NCI-H1930 (cell line): ENCODE results near the gene RFNG.

Source experiments
- DNase-seq, 2 experiments: peaks; one replicate each; lab custom pipeline; 2025; lab: John Stamatoyannopoulos, UW

The RFNG gene

GRCh38 chr17:82077617-82078358 lies 26.2 kb upstream of the RFNG start:
- no peak for DNase-seq

DNA sequence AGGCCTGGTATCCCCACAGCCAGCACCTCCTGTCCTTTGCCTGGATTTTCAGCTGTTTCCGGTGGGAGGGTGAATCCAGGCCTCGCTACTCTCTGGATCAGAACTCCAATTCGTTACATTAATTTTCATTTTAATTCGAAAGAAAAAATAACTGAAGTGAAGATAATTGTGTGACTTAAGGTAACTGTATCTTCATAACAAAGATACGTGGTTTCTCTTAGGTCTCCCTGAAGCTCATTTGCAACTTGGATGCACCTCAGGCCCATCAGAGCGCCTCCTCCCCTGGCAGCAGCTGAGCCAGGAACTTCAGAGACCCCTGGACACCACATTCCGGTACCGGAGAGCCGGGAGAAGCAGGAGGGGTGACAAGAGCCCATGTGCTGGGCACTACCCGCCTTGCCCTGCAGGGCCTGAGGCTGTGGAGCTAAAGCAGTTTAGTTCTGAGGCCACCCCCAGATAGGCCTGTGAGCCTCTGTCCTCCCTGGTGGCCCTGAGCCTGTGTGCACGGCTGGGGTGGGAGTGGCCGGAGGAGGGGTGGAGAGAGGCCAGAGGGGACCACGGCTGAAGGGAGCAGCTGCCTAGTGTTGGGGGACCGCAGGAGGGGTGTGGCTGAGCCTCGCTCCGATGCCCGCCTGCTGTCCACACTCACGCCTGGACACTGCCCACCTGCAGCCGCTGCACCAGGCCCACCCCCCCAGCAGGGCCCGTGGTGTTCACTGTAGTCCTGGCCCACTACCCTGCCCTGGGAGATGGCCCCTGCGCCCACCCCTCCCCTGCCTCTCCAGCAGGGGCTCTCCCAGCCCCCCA lies 25.4 kb upstream of the RFNG start:
- DNase-seq: no peak

GRCh38 chr17:82076018-82076784 lies 24.6 kb upstream of the RFNG start:
- DNase-seq: no peak

GRCh38 chr17:82073446-82073845 lies 21.8 kb upstream of the RFNG start:
- no peak for DNase-seq

DNA sequence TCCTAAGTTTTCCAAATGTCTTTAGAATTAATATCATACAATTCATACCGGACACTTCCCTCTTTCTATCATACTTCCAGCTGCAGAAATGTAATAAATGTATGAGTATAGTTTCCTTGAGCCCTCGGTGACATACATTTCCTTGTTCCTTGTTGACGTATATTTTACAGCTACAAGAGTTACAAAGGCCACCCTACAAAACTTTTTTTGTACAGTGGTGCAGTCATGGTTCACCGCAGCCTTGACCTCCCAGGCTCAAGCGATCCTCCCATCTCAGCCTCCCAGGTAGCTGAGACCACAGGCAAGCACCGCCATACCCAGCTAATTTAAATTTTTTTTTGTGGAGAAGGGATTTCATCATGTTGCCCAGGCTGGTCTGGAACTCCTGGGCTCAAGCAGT lies 21.2 kb upstream of the RFNG start:
- no peak for DNase-seq

DNA sequence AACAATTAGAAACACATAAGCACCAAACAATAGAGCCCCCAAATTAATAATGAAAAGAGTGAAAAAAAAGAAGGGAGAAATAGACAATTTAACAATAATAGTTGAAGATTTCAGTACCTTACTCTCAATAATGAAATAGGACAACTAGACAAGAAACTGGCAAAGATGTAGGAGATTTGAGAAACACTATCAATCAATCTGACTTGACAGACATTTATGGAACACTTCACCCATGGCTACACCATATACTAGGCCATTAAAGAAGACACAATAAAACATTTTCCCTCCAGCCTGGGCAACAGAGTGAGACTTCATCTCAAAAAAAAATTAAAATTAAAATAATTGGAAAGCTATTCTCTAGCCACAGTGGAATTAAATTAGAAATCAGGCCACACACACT lies 19.0 kb upstream of the RFNG start:
- no peak for DNase-seq

DNA sequence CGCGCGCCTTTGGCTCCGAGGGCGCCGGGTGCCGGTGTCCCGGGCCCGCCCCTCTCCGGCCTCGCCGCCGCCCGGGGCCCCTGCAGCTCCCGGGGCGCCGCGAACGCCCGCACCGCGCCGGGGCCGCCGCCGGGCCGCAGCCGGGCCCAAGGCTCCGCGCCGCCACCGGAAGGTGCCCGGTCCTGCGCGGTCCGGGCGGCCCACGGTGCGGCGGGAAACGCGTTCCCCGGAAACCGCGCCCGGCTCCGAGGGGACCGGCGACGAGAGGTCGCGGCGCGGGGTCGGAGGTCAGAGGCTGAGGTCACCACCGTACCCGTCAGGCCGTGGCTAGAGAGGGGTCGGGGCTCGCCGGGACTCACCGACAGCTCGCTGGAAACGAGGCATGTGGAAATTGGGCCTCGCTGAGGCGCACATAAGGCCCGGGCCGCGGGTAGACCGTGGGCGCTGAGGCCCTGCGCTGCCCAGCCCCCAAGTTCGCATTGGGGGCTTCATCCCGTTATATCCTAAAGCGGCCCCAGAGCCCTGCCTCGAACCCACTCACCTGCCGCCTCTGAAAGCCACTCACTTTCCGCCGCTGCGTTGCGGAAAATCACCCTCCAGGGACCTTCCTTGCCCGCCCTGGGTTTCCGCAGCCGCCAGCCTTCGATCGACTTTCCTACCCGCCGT lies 14.2 kb upstream of the RFNG start, which contains the start of gene DUS1L:
Gene DUS1L (minus strand): TSS at position 167 of the 666 bp plus-strand sequence. CDS start 745 bp downstream, outside the sequence.
- peak in 1 of 2 experiments; percentile 76 for DNase-seq

DNA sequence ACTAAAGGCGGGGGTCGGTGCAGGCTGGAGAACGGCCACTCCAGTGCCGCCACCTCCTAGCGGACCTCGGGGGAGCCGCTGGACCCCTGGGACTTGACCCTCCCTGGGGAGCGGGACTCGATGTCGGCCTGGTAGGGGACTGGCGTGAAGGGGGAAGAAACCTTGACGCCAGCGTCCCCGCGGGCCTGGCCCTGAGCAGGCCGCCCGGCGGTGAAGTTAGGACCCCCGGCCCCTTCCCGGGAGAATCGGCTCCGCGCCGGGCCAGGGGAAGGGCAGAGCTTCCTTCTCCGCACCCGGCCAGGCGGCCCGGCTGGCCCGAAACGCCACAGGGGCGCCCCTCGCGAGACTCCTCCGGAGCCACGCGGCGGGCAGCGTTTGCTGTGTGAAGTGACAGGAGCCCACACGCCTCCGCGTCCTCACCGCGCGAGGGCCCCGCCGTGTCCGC lies 13.6 kb upstream of the RFNG start:
- no peak for DNase-seq

- no peak for DNase-seq
Measured at GRCh38 chr17:82064433-82065192, 13.0 kb upstream of the RFNG start.

DNA sequence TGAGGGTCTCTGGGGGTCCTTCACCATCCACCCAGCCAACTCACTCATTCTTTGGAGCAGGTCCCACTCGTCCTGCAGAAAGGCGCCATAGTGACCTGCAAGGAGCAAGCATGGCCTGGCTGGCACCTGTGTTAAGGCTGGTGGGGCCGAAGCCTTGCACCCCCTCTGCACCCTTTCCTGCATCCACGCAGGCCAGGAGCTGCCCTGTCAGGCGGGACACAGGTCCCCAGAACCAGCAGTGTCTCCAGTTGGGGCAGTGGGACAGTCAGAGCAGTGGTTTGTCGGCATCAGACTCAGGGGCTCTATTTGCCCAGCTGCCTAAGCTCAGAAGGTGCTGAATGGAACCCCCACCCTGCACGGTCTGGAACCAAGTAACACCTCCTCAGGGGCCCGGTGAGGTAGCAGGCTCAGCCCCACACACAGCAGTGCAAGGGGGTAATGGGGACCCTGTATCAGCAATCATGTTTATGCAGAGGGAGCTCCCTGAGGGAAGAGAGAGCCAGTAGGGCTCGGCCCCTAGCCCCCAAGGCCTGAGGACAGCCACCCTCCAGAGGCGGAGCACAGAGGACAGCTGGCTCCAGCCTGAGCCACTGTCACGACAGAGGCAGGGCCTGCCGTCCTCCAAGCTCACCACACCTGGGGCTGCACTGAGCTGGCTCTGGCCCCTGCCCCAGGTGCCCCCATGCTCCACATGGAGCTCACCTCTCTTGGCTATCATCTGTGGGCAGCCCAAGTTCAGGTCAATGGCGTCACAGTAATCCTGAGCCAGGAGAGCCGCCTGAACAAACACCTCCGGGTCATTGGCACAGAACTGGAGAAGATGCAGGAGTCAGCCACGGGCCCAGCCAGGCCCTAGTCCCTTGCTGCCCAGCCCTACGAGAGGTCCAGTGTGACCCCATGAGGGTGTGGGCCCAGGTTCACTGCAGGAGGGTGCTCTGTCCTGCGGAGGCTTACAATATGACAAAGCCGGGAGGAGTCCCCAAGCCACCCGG lies 12.1 kb upstream of the RFNG start:
- no peak for DNase-seq

GRCh38 chr17:82062984-82063368 lies 11.4 kb upstream of the RFNG start:
- DNase-seq: no peak

DNA sequence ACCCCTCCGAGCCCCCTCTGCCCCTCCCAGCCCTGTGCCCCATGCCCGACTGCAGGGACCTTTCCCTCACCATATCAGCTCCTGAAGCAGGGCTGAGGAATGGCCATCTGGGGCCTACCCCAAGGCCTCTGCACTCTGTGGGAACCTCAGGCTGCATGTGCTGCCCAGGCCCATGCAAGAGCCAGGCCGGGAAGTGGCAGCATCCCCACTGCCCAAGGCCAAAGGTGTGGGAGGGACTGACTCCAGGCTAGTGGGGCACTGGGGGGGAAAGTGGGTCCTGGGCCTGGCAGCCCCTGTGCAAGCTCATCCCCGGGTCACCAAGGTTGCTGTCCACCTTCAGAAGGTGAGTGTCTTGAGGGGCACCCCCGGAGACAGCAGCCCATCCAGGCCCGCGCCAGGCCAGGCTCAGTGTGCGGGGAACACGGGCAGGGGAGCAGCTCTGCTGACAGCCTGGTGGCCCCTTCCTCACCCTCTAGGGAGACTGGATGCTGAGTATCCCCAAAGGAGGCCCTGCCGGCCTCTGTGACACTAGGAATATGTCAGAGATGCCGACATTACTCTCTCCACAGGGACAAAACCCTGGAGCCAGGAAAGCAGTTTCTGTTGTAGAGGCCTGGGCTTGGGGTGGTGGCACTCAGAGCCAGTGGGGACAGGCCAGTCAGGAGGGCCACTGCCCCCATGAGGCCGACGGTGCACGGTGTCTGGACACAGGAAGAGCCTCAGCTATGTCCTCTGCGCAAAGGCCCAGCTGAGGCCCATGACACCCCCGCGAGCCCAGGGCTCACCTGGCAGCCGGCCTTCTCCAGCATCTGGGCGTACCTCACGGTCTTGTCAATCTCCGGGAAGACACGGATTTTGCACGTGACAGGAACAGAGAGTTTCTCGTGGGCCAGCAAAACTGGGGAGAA lies 10.7 kb upstream of the RFNG start:
- DNase-seq: no peak

DNA sequence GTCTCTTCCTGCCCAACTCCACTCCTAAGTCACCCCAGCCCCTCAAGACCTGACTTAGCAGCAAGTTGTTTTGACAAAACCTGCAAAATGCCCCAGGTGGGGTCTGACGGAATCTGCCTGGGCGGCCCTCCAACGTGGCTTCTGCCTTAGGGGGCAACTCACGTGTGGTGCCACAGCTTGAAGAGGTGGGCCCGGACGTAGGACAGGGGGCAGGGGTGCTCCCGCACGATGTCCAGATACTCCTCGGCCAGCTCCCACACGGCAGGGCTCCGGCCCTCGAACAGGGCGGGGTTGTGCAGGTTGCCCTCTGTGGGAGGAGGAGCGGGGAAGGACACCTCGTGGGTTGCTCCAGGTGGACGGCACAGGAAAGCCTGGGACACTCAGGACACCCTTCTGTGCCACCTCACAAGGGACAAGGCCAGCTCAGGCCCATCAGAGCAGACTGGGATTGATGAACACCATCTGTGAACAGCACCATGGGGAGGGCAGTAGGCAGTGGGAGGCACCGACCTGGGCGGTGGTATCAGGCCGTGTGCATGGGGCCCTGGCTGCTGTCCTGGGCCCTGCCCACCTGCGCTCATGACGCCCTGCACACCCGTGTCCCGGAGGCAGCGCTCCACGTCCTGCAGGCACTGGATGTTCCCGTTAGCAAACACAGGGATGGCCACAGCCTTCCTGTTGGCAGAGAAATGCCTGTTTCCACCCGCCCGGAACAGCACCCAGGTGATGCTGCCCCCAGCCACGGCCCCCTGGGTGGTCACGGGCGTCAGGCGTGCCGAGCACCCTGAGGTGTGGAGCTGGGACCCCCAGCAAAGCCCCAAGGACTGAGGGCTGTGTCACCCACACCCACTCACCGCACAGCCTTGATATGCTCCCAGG lies 9.7 kb upstream of the RFNG start:
- DNase-seq: no peak

GRCh38 chr17:82060614-82061013 lies 9.0 kb upstream of the RFNG start:
- no peak for DNase-seq

DNA sequence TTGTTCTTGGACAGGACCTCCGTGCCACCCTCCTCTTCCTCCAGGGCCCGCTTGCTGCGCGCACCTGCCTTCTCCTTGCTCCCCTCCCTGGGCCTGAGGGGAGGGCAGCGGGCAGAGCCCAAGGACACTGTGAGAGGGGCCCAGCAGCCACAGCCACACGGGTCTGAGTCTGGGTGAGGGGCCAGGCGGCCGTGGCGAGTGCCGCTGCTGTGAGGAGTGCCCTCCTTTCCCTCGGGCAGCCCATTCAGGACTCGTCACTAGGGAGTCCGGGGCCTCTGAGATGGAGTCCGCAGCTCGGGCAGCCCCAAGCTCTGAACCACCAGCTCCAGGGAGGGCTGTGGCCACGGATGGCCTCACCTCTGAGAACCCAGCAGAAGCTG lies 8.4 kb upstream of the RFNG start:
- DNase-seq: no peak

GRCh38 chr17:82059272-82060000 lies 7.8 kb upstream of the RFNG start:
- DNase-seq: no peak

DNA sequence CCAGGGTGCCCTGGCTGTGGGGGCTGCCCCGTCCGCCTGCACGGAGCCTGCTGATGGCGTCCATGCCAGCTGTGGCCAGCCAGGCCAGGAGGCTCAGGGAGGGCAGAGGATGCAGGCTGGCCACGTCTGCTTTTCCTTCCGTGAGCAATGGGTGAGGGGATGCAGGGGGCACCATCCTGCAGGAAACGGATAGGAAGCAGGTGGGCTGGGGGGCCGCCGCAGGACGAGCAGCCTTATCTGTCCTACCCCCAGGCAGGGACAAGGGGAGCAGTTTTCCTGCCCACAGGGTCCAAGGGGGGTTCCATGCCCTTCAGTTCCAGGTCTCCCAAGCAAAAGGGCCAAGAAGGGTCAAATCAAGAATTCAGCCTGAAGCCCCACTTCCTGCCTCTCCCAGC lies 7.2 kb upstream of the RFNG start:
- no peak for DNase-seq
